IMR-90 (cell line): ENCODE results near the gene COA6. TPM values are rescaled to one million over a fixed set of nuclear protein-coding genes. Genes with fewer than 3 reads are reported as not detected.

Experiments
- ATAC-seq: fragments of 200-7000 bp; cut with Tn5 transposase; 2 replicates; pipeline ENCODE4 v1.9.1; 2020; ENCODE audit warnings: low read depth, mild to moderate bottlenecking, moderate library complexity
- BruUV-seq: library from RNA; stranded (reverse); fragments of 400-500 nt; replicated peaks from 2 replicates; lab custom pipeline; 2021; lab: Mats Ljungman, UMichigan
- CTCF ChIA-PET: fragments of 300-600 bp; formaldehyde crosslinking; extraction: SDS; loops from one replicate; lab custom pipeline; 2021; ENCODE audit warnings: antibody characterized with exemption; lab: Yijun Ruan, JAX
- POLR2A ChIA-PET: fragments of 300-600 bp; sonication (Branson Sonifier 250); formaldehyde crosslinking; loops from one replicate; lab custom pipeline; 2022; ENCODE audit warnings: antibody characterized with exemption; ENCODE audit not compliant: unreplicated experiment; lab: Charles Lee
- DNase-seq: peaks from one replicate; pipeline ENCODE4 v3.0.0; 2013
- H2AFZ ChIP-seq: replicated peaks from 2 replicates; pipeline ENCODE3; 2013; ENCODE audit warnings: low read length, mild to moderate bottlenecking; ENCODE audit not compliant: poor library complexity
- H2AK5ac ChIP-seq: 2 replicates; pipeline ENCODE4 v1.6.1; 2013; ENCODE audit warnings: low read depth, low read length, inconsistent platforms
- H2AK9ac ChIP-seq: replicated peaks from 2 replicates; pipeline ENCODE3; 2013; ENCODE audit warnings: mild to moderate bottlenecking, low read depth, low read length, moderate library complexity; ENCODE audit not compliant: poor library complexity
- H2BK120ac ChIP-seq: 2 replicates; pipeline ENCODE4 v1.6.1; 2013; ENCODE audit warnings: low read depth, low read length, inconsistent platforms
- H2BK15ac ChIP-seq: 3 replicates; pipeline ENCODE4 v1.6.1; 2013; ENCODE audit warnings: low read depth, low read length, inconsistent platforms
- H2BK20ac ChIP-seq: 2 replicates; pipeline ENCODE4 v1.6.1; 2013; ENCODE audit warnings: low read depth, mild to moderate bottlenecking, inconsistent platforms, low read length, moderate library complexity
- H2BK5ac ChIP-seq: 2 replicates; pipeline ENCODE4 v1.6.1; 2013; ENCODE audit warnings: mild to moderate bottlenecking, low read depth, low read length, inconsistent platforms; ENCODE audit not compliant: poor library complexity, severe bottlenecking
- H3K14ac ChIP-seq: replicated peaks from 2 replicates; pipeline ENCODE4 v1.6.1; 2013; ENCODE audit warnings: low read depth, low read length, inconsistent platforms
- H3K18ac ChIP-seq: 2 replicates; pipeline ENCODE4 v1.6.1; 2013; ENCODE audit warnings: low read depth, low read length, control low read depth
- H3K23ac ChIP-seq: 2 replicates; pipeline ENCODE4 v1.6.1; 2013; ENCODE audit warnings: low read depth, low read length, inconsistent platforms
- H3K27ac ChIP-seq: 2 replicates; pipeline ENCODE4 v1.5.1; 2013; ENCODE audit warnings: mild to moderate bottlenecking, control low read depth, low read length; ENCODE audit not compliant: insufficient read depth
- H3K27me3 ChIP-seq: 2 replicates; pipeline ENCODE4 v1.6.1; 2013; ENCODE audit warnings: low read length; ENCODE audit not compliant: control insufficient read depth, insufficient read depth
- H3K36me3 ChIP-seq: 2 replicates; pipeline ENCODE4 v1.6.1; 2013; ENCODE audit warnings: low read length, mixed read lengths; ENCODE audit not compliant: control insufficient read depth, insufficient read depth
- H3K4ac ChIP-seq: 2 replicates; pipeline ENCODE4 v1.6.1; 2013; ENCODE audit warnings: low read depth, low read length, inconsistent platforms
- H3K4me1 ChIP-seq: 2 replicates; pipeline ENCODE4 v1.6.1; 2013; ENCODE audit warnings: low read length, mixed read lengths; ENCODE audit not compliant: control insufficient read depth, insufficient read depth
- H3K4me2 ChIP-seq: 2 replicates; pipeline ENCODE4 v1.6.1; 2013; ENCODE audit warnings: low read depth, mild to moderate bottlenecking, control low read depth, low read length, moderate library complexity
- H3K4me3 ChIP-seq: 2 replicates; pipeline ENCODE4 v1.5.1; 2013; ENCODE audit warnings: low read depth, mild to moderate bottlenecking, control low read depth, low read length, moderate library complexity; ENCODE audit not compliant: insufficient read depth
- H3K56ac ChIP-seq: 2 replicates; pipeline ENCODE4 v1.6.1; 2013; ENCODE audit warnings: low read length, inconsistent platforms; ENCODE audit not compliant: insufficient read depth; ENCODE audit errors: extremely low read depth
- H3K79me1 ChIP-seq, 2 experiments: 2 replicates each; pipeline ENCODE4 v1.6.1; 2013; ENCODE audit warnings: low read length in 2 of 2, inconsistent platforms in 1 of 2, low read depth in 1 of 2
- H3K9ac ChIP-seq: 2 replicates; pipeline ENCODE4 v1.6.1; 2013; ENCODE audit warnings: low read depth, low read length, control low read depth
- H3K9me1 ChIP-seq: 2 replicates; pipeline ENCODE4 v1.6.1; 2013; ENCODE audit warnings: low read length, inconsistent platforms; ENCODE audit not compliant: insufficient read depth
- H3K9me3 ChIP-seq: 2 replicates; pipeline ENCODE4 v1.6.1; 2013; ENCODE audit warnings: low read length; ENCODE audit not compliant: control insufficient read depth, insufficient read depth
- H4K20me1 ChIP-seq: 2 replicates; pipeline ENCODE4 v1.6.1; 2013; ENCODE audit warnings: low read length, inconsistent platforms; ENCODE audit not compliant: insufficient read depth
- H4K5ac ChIP-seq: 2 replicates; pipeline ENCODE4 v1.6.1; 2013; ENCODE audit warnings: mild to moderate bottlenecking, low read depth, low read length, control low read depth
- H4K8ac ChIP-seq, 2 experiments: 2 replicates each; pipeline ENCODE4 v1.6.1; 2013; ENCODE audit warnings: low read depth in 2 of 2, low read length in 2 of 2, control low read depth in 1 of 2, inconsistent platforms in 1 of 2
- H4K91ac ChIP-seq: 2 replicates; pipeline ENCODE4 v1.6.1; 2013; ENCODE audit warnings: low read depth, low read length, inconsistent platforms; ENCODE audit not compliant: insufficient read depth
- BHLHE40 ChIP-seq: fragments of 150-350 bp; IDR thresholded peaks from 2 replicates; pipeline ENCODE4 v1.6.1; 2016; ENCODE audit warnings: mild to moderate bottlenecking, low read depth, low read length
- CHD1 ChIP-seq: IDR thresholded peaks from 2 replicates; pipeline ENCODE4 v1.6.1; 2012; ENCODE audit warnings: low read depth, low read length, improper control_type of control experiment
- FOS ChIP-seq: fragments of 150-350 bp; IDR thresholded peaks from 2 replicates; pipeline ENCODE4 v1.6.1; 2016; ENCODE audit warnings: low read depth, low read length
- MAFK ChIP-seq: IDR thresholded peaks from 2 replicates; pipeline ENCODE4 v1.6.1; 2012; ENCODE audit warnings: low read depth, low read length, improper control_type of control experiment
- MXI1 ChIP-seq: IDR thresholded peaks from 2 replicates; pipeline ENCODE4 v1.6.1; 2012; ENCODE audit warnings: low read depth, mild to moderate bottlenecking, low read length, moderate library complexity, borderline replicate concordance
- POLR2A ChIP-seq: IDR thresholded peaks from 2 replicates; pipeline ENCODE4 v1.6.1; 2012; ENCODE audit warnings: mild to moderate bottlenecking, low read depth, low read length
- RAD21 ChIP-seq: IDR thresholded peaks from 2 replicates; pipeline ENCODE4 v1.6.1; 2012; ENCODE audit warnings: low read length, improper control_type of control experiment
- RCOR1 ChIP-seq: IDR thresholded peaks from 2 replicates; pipeline ENCODE4 v1.6.1; 2012; ENCODE audit warnings: mild to moderate bottlenecking, low read length, improper control_type of control experiment; ENCODE audit not compliant: insufficient replicate concordance
- WGBS, 2 experiments: methylation state at CpG; one replicate each; pipeline versions ENCODE4 v1.1.5 to v1.1.7; 2013; ENCODE audit warnings: missing lambda C conversion rate in 2 of 2; ENCODE audit not compliant: insufficient read length in 1 of 2; ENCODE audit errors: extremely low coverage in 2 of 2; 5-methylcytosine and 5-hydroxymethylcytosine counted together
- dilution Hi-C: fragments of 300-500 bp; cut with HindIII; formaldehyde crosslinking; loops from one replicate; pipeline ENCODE4 v1.14.3; 2018; ENCODE audit warnings: low sequenced_read_pairs; ENCODE audit not compliant: unreplicated experiment
- in situ Hi-C: fragments of 300-500 bp; cut with MboI; formaldehyde crosslinking; loops from 3 replicates; pipeline ENCODE4 v1.14.3; 2019; ENCODE audit warnings: low sequenced_read_pairs, inconsistent platforms, mixed read lengths
- intact Hi-C: fragments of 100-400 bp; cut with micrococcal nuclease; formaldehyde crosslinking; loops from 2 replicates; pipeline ENCODE4 v1.10.0; 2022
- polyA plus RNA-seq, 3 experiments: library from polyadenylated mRNA; depleted of rRNA; stranded (reverse); fragments of >200 nt; gene quantifications; 2 replicates each; pipeline ENCODE4 v1.2.3, GENCODE V29; 2012; ENCODE audit warnings: low replicate concordance in 1 of 3
- total RNA-seq: library from RNA; depleted of rRNA; stranded (reverse); fragments of >200 nt; gene quantifications from 2 replicates; pipeline ENCODE4 v1.2.3, GENCODE V29; 2012
- TF ChIP-seq, protein P1 (sequence below): conservative IDR thresholded peaks from 2 replicates; pipeline ENCODE4 v1.5.1; 2012; ENCODE audit warnings: mild to moderate bottlenecking, low read depth, low read length, improper control_type of control experiment
- TF ChIP-seq, protein P2 (sequence below): fragments of 150-350 bp; IDR thresholded peaks from 2 replicates; pipeline ENCODE4 v1.6.1; 2016; ENCODE audit warnings: low read depth, mild to moderate bottlenecking, low read length, moderate library complexity, borderline replicate concordance

Gene COA6
- total and polyA plus RNA-seq, 2 of the 4 experiments (the other 2 are of a cell fraction): 6.8 to 14.3 TPM

DNA sequence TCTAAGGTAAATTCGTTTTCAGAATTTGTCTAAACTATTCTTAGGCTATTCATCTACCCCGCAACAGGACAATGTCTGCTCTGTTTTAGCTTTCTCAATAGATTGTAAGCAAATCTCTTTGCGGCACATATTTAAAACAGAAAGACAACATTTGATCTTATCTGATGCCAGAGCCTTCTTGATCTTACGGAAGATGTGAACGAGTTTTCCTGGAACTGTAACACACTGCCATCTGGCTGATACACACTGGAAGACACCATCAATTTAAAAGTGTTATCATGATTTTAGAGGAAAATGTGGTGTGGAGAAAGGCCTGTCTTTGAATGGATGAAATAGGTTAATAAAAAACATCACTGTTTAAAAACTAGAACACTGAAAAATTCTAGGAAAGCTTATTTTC lies 36.1 kb downstream of the COA6 start:
- no peak overlapping the region for H3K4me3 ChIP-seq
- peaks cover under 1% of the 10 kb centered on the region; the same call in 1 of the 2 replicates for H3K36me3 ChIP-seq
- H3K9ac ChIP-seq: no peak overlapping the region
- H4K91ac ChIP-seq: no peak overlapping the region
- no peak overlapping the region for H2AK5ac ChIP-seq
- no peaks in the 10 kb centered on the region for H3K27me3 ChIP-seq
- CTCF ChIA-PET: no interaction called here
- no peak overlapping the region for H3K4me2 ChIP-seq
- peaks cover 2% of the 10 kb centered on the region; the same call in 1 of the 2 replicates for H3K9me1 ChIP-seq
- no peak overlapping the region for H2BK15ac ChIP-seq
- no peak overlapping the region for H2BK5ac ChIP-seq
- DNase-seq (peak; percentile 8), ATAC-seq (no peak)
- BruUV-seq: no TSS peak
- no peaks in the 10 kb centered on the region for H4K20me1 ChIP-seq
- H4K8ac ChIP-seq: no peak overlapping the region
- no peak overlapping the region for H3K4ac ChIP-seq
- in situ Hi-C loops: no loop called here
- no peak overlapping the region for H3K14ac ChIP-seq
- POLR2A ChIA-PET: no interaction called here
- no peaks in the 10 kb centered on the region for H3K9me3 ChIP-seq
- no peak overlapping the region for H2BK20ac ChIP-seq
- no peak overlapping the region for H2AK9ac ChIP-seq
- no peak overlapping the region for H3K18ac ChIP-seq
- TF ChIP-seq, protein P1, sequence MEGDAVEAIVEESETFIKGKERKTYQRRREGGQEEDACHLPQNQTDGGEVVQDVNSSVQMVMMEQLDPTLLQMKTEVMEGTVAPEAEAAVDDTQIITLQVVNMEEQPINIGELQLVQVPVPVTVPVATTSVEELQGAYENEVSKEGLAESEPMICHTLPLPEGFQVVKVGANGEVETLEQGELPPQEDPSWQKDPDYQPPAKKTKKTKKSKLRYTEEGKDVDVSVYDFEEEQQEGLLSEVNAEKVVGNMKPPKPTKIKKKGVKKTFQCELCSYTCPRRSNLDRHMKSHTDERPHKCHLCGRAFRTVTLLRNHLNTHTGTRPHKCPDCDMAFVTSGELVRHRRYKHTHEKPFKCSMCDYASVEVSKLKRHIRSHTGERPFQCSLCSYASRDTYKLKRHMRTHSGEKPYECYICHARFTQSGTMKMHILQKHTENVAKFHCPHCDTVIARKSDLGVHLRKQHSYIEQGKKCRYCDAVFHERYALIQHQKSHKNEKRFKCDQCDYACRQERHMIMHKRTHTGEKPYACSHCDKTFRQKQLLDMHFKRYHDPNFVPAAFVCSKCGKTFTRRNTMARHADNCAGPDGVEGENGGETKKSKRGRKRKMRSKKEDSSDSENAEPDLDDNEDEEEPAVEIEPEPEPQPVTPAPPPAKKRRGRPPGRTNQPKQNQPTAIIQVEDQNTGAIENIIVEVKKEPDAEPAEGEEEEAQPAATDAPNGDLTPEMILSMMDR: no peak
- TF ChIP-seq, protein P2, sequence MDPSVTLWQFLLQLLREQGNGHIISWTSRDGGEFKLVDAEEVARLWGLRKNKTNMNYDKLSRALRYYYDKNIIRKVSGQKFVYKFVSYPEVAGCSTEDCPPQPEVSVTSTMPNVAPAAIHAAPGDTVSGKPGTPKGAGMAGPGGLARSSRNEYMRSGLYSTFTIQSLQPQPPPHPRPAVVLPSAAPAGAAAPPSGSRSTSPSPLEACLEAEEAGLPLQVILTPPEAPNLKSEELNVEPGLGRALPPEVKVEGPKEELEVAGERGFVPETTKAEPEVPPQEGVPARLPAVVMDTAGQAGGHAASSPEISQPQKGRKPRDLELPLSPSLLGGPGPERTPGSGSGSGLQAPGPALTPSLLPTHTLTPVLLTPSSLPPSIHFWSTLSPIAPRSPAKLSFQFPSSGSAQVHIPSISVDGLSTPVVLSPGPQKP: no peak
- TF ChIP-seq RAD21 (no peak), RCOR1 (no peak), MAFK (no peak), MXI1 (no peak), POLR2A (no peak), BHLHE40 (no peak), FOS (no peak), CHD1 (no peak)
- WGBS, 2 experiments: 50% methylated on average over 1 of the region's 5 CpGs; no CpG with 5 or more reads in 1 of the 2 experiments
- H3K56ac ChIP-seq: no peak overlapping the region
- intact Hi-C loops: no loop called here
- dilution Hi-C loops: no loop called here
- H3K27ac ChIP-seq: no peak overlapping the region
- H3K4me1 ChIP-seq: peaks cover 2% of the 10 kb centered on the region
- no peak overlapping the region for H2BK120ac ChIP-seq
- H2AFZ ChIP-seq: no peak overlapping the region
- H3K79me1 ChIP-seq: no peaks in the 10 kb centered on the region
- no peak overlapping the region for H3K23ac ChIP-seq
- no peak overlapping the region for H4K5ac ChIP-seq
